ENCODE data around the gene RBM17. TPM values are rescaled to one million over a fixed set of nuclear protein-coding genes. Genes with fewer than 3 reads are reported as not detected.
A peak's percentile ranks its signal among the peaks of the same experiment; 100 is the strongest.

RBM17 gene
- total RNA-seq, 1 donor from 2014 or later = 142 TPM

DNA sequence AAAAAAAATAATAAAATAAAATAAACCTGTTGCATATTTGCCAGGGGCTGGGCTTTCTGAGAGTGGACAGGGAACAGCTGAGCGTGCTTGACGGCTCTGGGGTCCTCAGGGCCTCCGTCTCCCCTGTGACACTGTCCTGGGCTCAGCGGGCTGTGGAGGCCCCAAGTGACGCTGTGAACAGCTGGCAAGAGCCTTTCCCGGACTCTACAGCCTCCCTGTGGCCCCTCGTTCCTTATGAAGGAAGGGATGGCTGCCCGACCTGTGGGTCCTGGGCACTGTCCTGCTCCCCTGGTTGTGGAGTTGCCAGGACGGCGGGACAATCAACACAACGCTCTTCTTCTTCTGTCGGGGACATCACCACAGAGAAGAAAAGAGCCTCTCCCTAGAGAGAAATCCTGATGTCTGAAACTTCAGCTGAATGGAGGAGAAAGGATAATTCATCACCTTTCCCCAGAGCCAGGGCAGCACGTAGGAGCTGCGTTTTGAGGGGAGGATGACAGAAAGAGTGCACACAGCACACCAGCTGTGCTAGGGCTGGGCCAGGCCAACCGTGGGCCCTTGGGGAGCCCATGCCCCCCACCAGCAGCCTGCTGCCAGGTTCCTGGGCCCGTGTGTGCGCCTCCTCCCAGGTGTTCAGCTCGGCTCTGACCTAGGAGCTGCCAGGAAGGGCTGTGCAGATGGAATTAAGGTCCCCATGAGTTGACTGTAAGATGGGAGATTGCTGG is 45.4 kb downstream of the RBM17 start:
- Mint-ChIP-seq H3K4me3 (no peak overlapping the region), H3K27me3 (ENCODE audit: low read depth) (peaks cover 36% of the 10 kb centered on the region), H3K9me3 (no peaks in the 10 kb centered on the region), H3K36me3 (ENCODE audit: low read depth) (no peaks in the 10 kb centered on the region), H3K27ac (ENCODE audit: unreplicated experiment) (no peak overlapping the region), H3K4me1 (no peaks in the 10 kb centered on the region)
- DNase-seq (ENCODE audit: low read depth, low spot score) = no peak
- TF ChIP-seq, protein P1, sequence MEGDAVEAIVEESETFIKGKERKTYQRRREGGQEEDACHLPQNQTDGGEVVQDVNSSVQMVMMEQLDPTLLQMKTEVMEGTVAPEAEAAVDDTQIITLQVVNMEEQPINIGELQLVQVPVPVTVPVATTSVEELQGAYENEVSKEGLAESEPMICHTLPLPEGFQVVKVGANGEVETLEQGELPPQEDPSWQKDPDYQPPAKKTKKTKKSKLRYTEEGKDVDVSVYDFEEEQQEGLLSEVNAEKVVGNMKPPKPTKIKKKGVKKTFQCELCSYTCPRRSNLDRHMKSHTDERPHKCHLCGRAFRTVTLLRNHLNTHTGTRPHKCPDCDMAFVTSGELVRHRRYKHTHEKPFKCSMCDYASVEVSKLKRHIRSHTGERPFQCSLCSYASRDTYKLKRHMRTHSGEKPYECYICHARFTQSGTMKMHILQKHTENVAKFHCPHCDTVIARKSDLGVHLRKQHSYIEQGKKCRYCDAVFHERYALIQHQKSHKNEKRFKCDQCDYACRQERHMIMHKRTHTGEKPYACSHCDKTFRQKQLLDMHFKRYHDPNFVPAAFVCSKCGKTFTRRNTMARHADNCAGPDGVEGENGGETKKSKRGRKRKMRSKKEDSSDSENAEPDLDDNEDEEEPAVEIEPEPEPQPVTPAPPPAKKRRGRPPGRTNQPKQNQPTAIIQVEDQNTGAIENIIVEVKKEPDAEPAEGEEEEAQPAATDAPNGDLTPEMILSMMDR (conservative IDR thresholded peaks at IDR 0.05) = no peak

DNA sequence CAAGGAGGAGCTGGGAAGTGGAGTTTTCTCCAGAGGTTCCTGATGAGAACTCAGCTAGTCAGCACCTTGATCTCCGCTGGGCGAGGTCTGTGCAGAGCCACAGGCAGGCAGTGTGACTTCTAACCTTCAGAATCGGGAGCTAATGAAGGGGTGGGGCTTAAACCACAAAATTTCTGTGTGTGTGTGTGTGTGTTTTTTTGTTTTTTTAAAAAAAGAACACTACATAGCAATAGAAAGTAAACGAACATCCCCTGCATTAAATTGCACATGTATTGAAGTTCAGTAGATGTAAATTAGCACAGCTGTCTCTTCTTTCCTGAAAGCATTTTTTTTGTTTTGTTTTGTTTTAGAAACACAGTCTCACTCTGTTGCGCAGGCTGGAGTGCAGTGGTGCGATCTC is 46.2 kb downstream of the RBM17 start:
- no peak for DNase-seq (ENCODE audit: low read depth, low spot score)
- TF ChIP-seq, protein P1 (conservative IDR thresholded peaks at IDR 0.05) = no peak
- Mint-ChIP-seq H3K4me3 (no peak overlapping the region), H3K27me3 (ENCODE audit: low read depth) (peaks cover 41% of the 10 kb centered on the region), H3K27ac (ENCODE audit: unreplicated experiment) (peak overlapping the region; percentile 51), H3K9me3 (no peaks in the 10 kb centered on the region), H3K36me3 (ENCODE audit: low read depth) (no peaks in the 10 kb centered on the region), H3K4me1 (no peaks in the 10 kb centered on the region)

DNA sequence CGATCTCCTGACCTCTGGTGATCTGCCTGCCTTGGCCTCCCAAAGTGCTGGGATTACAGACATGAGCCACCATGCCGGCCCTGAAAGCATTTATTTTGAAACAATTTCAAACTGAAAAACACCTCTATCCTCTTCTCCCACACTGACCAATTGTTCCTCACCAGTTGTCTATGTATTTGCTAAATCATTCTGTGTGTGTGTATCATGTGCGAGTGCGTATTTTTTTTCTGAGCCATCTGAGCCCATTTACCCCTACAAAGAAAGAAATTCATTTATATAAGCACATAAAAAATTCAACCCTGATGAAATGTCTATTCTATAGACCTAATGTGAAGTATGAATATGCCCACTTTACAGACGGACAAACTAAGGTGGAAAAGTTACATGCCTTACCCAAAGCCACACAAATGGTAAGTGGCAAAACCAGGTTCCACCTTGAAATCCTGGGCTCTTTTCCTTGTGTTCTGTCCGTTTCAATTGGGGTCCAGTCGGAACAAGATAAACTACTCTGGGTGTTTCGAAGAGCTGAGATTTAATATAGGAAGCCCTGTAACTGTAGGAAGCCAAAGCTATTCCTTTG is 46.8 kb downstream of the RBM17 start:
- no peak for DNase-seq (ENCODE audit: low read depth, low spot score)
- TF ChIP-seq, protein P1 (conservative IDR thresholded peaks at IDR 0.05) = no peak
- H3K4me3 Mint-ChIP-seq = no peak overlapping the region
- H3K4me1 Mint-ChIP-seq = no peaks in the 10 kb centered on the region
- H3K27me3 Mint-ChIP-seq (ENCODE audit: low read depth) = peaks cover 47% of the 10 kb centered on the region
- H3K9me3 Mint-ChIP-seq = no peaks in the 10 kb centered on the region
- H3K36me3 Mint-ChIP-seq (ENCODE audit: low read depth) = no peaks in the 10 kb centered on the region
- H3K27ac Mint-ChIP-seq (ENCODE audit: unreplicated experiment) = no peak overlapping the region

DNA sequence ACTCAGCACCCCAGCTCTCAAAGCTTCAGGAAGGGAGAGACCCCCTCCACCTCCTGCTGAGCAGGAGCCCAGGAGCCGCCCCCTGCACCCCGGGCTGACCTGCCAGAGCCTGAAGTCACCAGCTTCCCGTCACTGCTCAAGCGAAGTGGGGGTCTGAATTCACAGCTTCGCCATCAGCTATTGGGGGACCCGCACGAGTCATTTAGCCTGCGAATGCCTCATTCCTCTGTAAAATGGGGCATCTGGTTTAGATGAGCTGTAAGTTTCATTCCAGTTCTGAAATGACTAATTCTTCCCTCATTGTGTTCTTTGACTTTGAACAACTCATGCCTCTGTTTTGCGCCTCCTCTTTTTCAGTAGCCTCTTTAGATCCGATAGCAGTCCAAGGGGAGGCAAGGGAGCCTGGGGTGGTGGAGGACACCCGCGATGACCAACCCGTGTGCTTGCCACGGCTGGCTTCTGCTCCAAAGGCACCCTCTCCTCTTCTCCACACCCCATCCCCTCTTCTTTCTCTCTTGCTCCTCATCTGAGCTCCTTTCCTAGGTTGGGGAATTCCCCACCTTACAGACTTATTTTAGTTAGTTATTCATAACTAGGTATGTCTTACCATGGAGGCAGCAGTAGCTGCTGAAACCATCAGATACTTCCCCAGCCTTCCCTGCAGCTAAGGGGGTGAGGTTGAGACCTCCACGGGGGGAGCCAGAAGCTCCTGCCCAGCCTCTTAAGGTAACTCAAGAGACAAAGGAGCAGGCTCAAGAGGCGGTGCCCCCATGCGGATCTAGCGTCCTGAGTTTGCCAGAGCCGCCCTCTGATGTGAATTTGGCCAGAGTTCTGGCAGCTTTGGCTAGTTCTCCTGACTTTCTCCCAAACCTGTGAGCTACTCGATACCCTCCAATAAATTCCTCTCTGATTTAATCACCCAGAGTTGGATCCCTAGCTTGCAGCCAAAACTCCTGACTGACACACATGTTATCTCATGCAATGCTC is 47.7 kb downstream of the RBM17 start:
- Mint-ChIP-seq H3K36me3 (ENCODE audit: low read depth) (no peaks in the 10 kb centered on the region), H3K27me3 (ENCODE audit: low read depth) (peaks cover 55% of the 10 kb centered on the region), H3K4me1 (no peaks in the 10 kb centered on the region), H3K4me3 (no peak overlapping the region), H3K27ac (ENCODE audit: unreplicated experiment) (no peak overlapping the region), H3K9me3 (no peaks in the 10 kb centered on the region)
- no peak for DNase-seq (ENCODE audit: low read depth, low spot score)
- TF ChIP-seq, protein P1 (conservative IDR thresholded peaks at IDR 0.05) = no peak

DNA sequence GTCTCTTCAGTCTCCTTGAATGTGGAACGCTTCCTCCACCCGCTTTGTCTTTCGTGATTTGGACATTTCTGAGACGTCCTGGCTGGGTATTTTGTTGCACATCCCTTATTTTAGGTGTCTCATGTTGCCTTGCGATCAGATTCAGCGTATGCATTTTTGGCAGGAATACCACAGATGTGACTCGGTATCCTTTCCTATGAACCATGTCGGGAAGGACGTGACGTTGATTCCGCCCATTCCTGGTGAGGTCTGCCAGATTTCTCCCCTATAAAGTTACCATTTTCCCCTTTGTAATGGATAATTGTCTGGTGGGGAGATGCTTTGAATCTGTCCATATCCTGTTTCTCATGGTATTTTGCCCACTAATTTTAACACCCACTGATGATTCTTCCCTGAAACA is 49.6 kb downstream of the RBM17 start:
- H3K36me3 Mint-ChIP-seq (ENCODE audit: low read depth) = no peaks in the 10 kb centered on the region
- peaks cover 59% of the 10 kb centered on the region for H3K27me3 Mint-ChIP-seq (ENCODE audit: low read depth)
- H3K27ac Mint-ChIP-seq (ENCODE audit: unreplicated experiment) = no peak overlapping the region
- DNase-seq (ENCODE audit: low read depth, low spot score) = no peak
- no peak overlapping the region for H3K4me3 Mint-ChIP-seq
- H3K4me1 Mint-ChIP-seq = no peaks in the 10 kb centered on the region
- no peaks in the 10 kb centered on the region for H3K9me3 Mint-ChIP-seq
- TF ChIP-seq, protein P1 (conservative IDR thresholded peaks at IDR 0.05) = no peak

Data from neural crest cell (in vitro differentiated cells).